Measurements from ENCODE around the gene PRSS36. TPM values are rescaled to one million over a fixed set of nuclear protein-coding genes. Genes with fewer than 3 reads are reported as not detected.
A peak's percentile ranks its signal among the peaks of the same experiment; 100 is the strongest.

Gene PRSS36
- total and polyA plus RNA-seq, 9 of the 15 experiments (the other 6 are each of a cell fraction or from before 2014, with no cell fraction given) = 0.09 to 1.2 (median 0.54) TPM; not detected in 2

DNA sequence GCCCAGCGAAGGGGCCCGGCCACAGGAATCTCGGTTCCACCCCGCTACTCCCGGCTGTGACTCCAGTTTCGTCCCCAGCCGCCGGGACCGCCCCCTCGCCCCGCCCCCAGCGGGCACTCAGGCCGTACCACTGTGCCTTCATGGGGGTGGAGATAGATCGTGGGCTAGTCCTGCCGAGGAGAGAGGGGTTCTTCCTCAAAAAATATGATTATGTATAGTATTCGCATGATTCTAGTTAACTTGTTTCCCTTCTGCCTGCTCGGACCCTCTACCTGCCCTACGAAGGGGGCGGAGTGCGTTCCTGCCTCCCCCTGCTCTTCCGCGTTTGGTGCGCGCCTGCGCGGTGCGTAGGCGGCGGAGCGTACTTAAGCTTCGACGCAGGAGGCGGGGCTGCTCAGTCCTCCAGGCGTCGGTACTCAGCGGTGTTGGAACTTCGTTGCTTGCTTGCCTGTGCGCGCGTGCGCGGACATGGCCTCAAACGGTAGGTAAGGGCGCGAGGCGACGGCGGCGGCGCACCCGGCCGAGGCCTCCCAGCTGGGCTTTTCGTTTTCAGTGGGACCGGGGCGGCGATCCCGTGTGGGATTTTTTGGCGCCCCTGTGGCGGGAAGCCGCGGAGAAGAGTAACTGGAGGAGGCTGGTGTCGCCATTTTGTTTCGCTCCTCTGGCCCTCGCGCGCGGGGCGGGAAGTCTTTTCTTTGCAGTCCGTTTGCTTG is 30.0 kb upstream of the PRSS36 start, which contains the start of gene FUS:
Gene FUS (plus strand): TSS at position 393 of the 713 bp plus-strand sequence. CDS start 76 bp downstream, at position 469.
- H3K9ac ChIP-seq (ENCODE audit: insufficient read depth in 1 of 2, low read depth in 2 of 2, low read length in 2 of 2) = peak within 1 kb of the TSS; percentile 98
- H4K20me1 ChIP-seq (replicated peaks; ENCODE audit: control insufficient read depth, insufficient read depth, low read length) = peaks cover 36% of the 10 kb centered on the region
- H3K9me1 ChIP-seq (ENCODE audit: control insufficient read depth, insufficient read depth, low read length) = peaks cover 4% of the 10 kb centered on the region
- H3K27me3 ChIP-seq (ENCODE audit: control insufficient read depth in 2 of 2, insufficient read depth in 2 of 2, low read length in 2 of 2) = no peaks in the 10 kb centered on the region; a peak in 1 of 5 replicates
- H3K9me3 ChIP-seq (replicated peaks; ENCODE audit: control insufficient read depth, insufficient read depth, low read depth, low read length) = no peaks in the 10 kb centered on the region
- H3K4me1 ChIP-seq (replicated peaks in 1 of 2; ENCODE audit: control insufficient read depth in 2 of 2, insufficient read depth in 2 of 2, low read length in 2 of 2) = peaks cover 18 to 21% of the 10 kb centered on the region in 2 experiments
- CTCF ChIA-PET (ENCODE audit: low intra/inter-chr PET ratio) = no interaction called here
- peak within 1 kb of the TSS; percentile 100 for H2AFZ ChIP-seq (ENCODE audit: low read depth, low read length)
- peaks cover 38% of the 10 kb centered on the region for H3K36me3 ChIP-seq (ENCODE audit: control insufficient read depth, insufficient read depth, low read length)
- in situ Hi-C loops (cut with MboI) = no loop called here
- H3K4me2 ChIP-seq (ENCODE audit: insufficient read depth, low read length) = peak within 1 kb of the TSS; percentile 87
- WGBS (ENCODE audit: insufficient coverage, low coverage, missing lambda C conversion rate) = under 1% methylated on average over 61 of the region's 69 CpGs
- POLR2A ChIA-PET = interaction anchor here (0.5 to 2.8 kb wide), 86 partner anchors 8 to 697 kb away, joined by 3 to 63 read pairs (median 4); partner anchors contain the start of genes HSD3B7, ITGAM, KAT8 and PRSS36
- intact Hi-C loops (cut with micrococcal nuclease) = loop anchor here (10.0 kb wide), 1 partner anchor 265 kb away; the partner anchor contains the start of gene ZNF843
- BruUV-seq (replicated peaks) = no TSS peak
- ATAC-seq (peak; percentile 75), DNase-seq (ENCODE audit: extremely low read depth in 1 of 4, low spot score in 3 of 4) (peak; percentile 94 to 97 (median 94)), FAIRE-seq (peak; percentile 87)
- H3K79me2 ChIP-seq (ENCODE audit: control insufficient read depth, insufficient read depth, low read length) = peaks cover 57% of the 10 kb centered on the region
- H3K4me3 ChIP-seq = peak within 1 kb of the TSS; percentile 81
- peak within 1 kb of the TSS; percentile 100 for H3K27ac ChIP-seq (ENCODE audit: extremely low read depth, low read depth, low read length)
- 0 out of 2 replicates have a peak, but pooled peaks have one; percentile 48 for TF ChIP-seq CHCHD3 (CRISPR knock-in tag; IDR thresholded peaks at IDR 0.05)
- TF ChIP-seq MED1 (CRISPR knock-in tag; IDR thresholded peaks at IDR 0.05; ENCODE audit: borderline replicate concordance) = no peak
- peak; percentile 57; the same call in 1 of the 2 replicates for TF ChIP-seq MIER1 (IDR thresholded peaks at IDR 0.05; ENCODE audit: low read depth)
- TF ChIP-seq DDX20 (tag; IDR thresholded peaks at IDR 0.05; ENCODE audit: low read depth) = no peak
- TF ChIP-seq MAX (CRISPR knock-in tag; IDR thresholded peaks at IDR 0.05) = no peak; the same call in 1 of the 2 replicates
- TF ChIP-seq HMGXB4 (CRISPR knock-in tag; IDR thresholded peaks at IDR 0.05) = peak; percentile 26; the same call in 1 of the 2 replicates
- TF ChIP-seq NR1H2 (CRISPR knock-in tag; IDR thresholded peaks at IDR 0.05) = 0 out of 2 replicates have a peak, but pooled peaks have one; percentile 59
- TF ChIP-seq ZNF431 (CRISPR knock-in tag; IDR thresholded peaks at IDR 0.05) = peak; percentile 82
- no peak for TF ChIP-seq XRCC4 (IDR thresholded peaks at IDR 0.05; ENCODE audit: extremely low read depth, insufficient read depth, insufficient read length)
- no peak for TF ChIP-seq ZNF146 (CRISPR knock-in tag; IDR thresholded peaks at IDR 0.05; ENCODE audit: unreplicated experiment)
- no peak for TF ChIP-seq ZNF512 (tag; IDR thresholded peaks at IDR 0.05)
- TF ChIP-seq TAF7 (tag; IDR thresholded peaks at IDR 0.05) = peak; percentile 99
- no peak for TF ChIP-seq RFX1 (IDR thresholded peaks at IDR 0.05)
- TF ChIP-seq ZZZ3 (IDR thresholded peaks at IDR 0.05) = 0 out of 2 replicates have a peak, but pooled peaks have one; percentile 62
- TF ChIP-seq CCAR2 (IDR thresholded peaks at IDR 0.05; ENCODE audit: low read depth, low read length) = no peak

All from K562 (cell line).